ENCODE measurements around the gene EXOC6B. TPM values are rescaled to one million over a fixed set of nuclear protein-coding genes. Genes with fewer than 3 reads are reported as not detected.

Gene EXOC6B
- total and polyA plus RNA-seq, 2 of the 8 experiments (the other 6 are each of a cell fraction or from before 2014, with no cell fraction given) = 13.5 to 33.0 TPM

DNA sequence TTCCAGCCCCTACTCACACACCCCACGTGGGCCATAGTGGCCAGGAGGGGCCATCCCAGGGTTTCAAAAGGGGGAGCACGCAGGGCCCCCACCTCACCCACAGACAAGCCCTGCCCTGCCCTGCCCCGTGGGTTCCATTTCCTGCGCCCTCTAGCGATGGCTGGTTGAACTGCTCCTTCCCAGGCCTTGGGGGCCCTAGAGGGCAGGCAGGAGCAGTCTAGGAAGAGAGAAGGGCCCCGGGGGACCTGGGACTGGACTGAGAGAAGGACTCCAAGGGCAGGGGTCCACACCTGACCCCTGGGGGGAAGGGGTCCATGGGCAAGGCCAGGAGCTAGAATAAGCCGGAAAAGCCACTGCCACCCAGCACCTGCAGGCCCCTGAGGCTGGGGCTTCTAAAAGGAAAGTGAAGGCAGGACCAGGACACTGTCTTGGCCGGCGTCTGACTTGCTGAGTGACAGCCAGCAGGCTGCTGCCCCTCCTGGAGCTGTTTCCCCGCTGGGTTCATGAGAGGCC is 688.3 kb downstream of the EXOC6B start (continued):
- TF ChIP-seq RBBP5 (IDR thresholded peaks at IDR 0.05; ENCODE audit: borderline replicate concordance, low read depth, low read length) = no peak
- TF ChIP-seq EP300 (IDR thresholded peaks at IDR 0.05; ENCODE audit: borderline replicate concordance in 1 of 2, low read depth in 2 of 2, low read length in 2 of 2) = no peak
- no peak for TF ChIP-seq SIN3A (conservative IDR thresholded peaks at IDR 0.05 in 1 of 2, IDR thresholded peaks at IDR 0.05 in 1 of 2; ENCODE audit: low read depth in 1 of 2, low read length in 2 of 2)
- 0 out of 2 replicates have a peak, but pooled peaks have one; percentile 27 for TF ChIP-seq YY1 (IDR thresholded peaks at IDR 0.05; ENCODE audit: low read depth, low read length)
- TF ChIP-seq, protein P1, sequence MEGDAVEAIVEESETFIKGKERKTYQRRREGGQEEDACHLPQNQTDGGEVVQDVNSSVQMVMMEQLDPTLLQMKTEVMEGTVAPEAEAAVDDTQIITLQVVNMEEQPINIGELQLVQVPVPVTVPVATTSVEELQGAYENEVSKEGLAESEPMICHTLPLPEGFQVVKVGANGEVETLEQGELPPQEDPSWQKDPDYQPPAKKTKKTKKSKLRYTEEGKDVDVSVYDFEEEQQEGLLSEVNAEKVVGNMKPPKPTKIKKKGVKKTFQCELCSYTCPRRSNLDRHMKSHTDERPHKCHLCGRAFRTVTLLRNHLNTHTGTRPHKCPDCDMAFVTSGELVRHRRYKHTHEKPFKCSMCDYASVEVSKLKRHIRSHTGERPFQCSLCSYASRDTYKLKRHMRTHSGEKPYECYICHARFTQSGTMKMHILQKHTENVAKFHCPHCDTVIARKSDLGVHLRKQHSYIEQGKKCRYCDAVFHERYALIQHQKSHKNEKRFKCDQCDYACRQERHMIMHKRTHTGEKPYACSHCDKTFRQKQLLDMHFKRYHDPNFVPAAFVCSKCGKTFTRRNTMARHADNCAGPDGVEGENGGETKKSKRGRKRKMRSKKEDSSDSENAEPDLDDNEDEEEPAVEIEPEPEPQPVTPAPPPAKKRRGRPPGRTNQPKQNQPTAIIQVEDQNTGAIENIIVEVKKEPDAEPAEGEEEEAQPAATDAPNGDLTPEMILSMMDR (IDR thresholded peaks at IDR 0.05; ENCODE audit: control extremely low read depth in 1 of 3, insufficient read depth in 1 of 3, low read depth in 1 of 3, low read length in 3 of 3) = peak in 2 of 3 experiments; percentile 90 to 98; a peak in 3 of 4 replicates
- no peak for TF ChIP-seq EZH2 (IDR thresholded peaks at IDR 0.05; ENCODE audit: low read depth, low read length, severe bottlenecking)
- no peak for TF ChIP-seq KDM5A (IDR thresholded peaks at IDR 0.05; ENCODE audit: low read length)
- no peak for TF ChIP-seq SP4 (IDR thresholded peaks at IDR 0.05; ENCODE audit: low read length)
- no peak for TF ChIP-seq NRF1 (IDR thresholded peaks at IDR 0.05; ENCODE audit: low read depth, low read length)
- TF ChIP-seq POLR2AphosphoS5 (IDR thresholded peaks at IDR 0.05; ENCODE audit: low read depth, low read length) = no peak
- TF ChIP-seq TAF1 (IDR thresholded peaks at IDR 0.05; ENCODE audit: low read depth, low read length) = no peak
- no peak for TF ChIP-seq NANOG (IDR thresholded peaks at IDR 0.05; ENCODE audit: insufficient read depth, low read depth, low read length, poor library complexity, severe bottlenecking)
- no peak for TF ChIP-seq CHD1 (IDR thresholded peaks at IDR 0.05; ENCODE audit: low read depth, low read length)
- peak; percentile 59 to 70 for TF ChIP-seq RAD21 (IDR thresholded peaks at IDR 0.05 in 1 of 2, conservative IDR thresholded peaks at IDR 0.05 in 1 of 2; ENCODE audit: low read depth in 2 of 2, low read length in 2 of 2)
- TF ChIP-seq, protein P2, sequence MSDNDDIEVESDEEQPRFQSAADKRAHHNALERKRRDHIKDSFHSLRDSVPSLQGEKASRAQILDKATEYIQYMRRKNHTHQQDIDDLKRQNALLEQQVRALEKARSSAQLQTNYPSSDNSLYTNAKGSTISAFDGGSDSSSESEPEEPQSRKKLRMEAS (IDR thresholded peaks at IDR 0.05) = 0 out of 2 replicates have a peak, but pooled peaks have one; percentile 15
- TF ChIP-seq BACH1 (IDR thresholded peaks at IDR 0.05; ENCODE audit: low read length) = peak; percentile 32; the same call in 1 of the 2 replicates
- no peak for TF ChIP-seq TCF12 (IDR thresholded peaks at IDR 0.05; ENCODE audit: low read depth, low read length)
- no peak for TF ChIP-seq JUND (IDR thresholded peaks at IDR 0.05; ENCODE audit: low read length)
